GM11168 (cell line): Measurements from ENCODE around the gene RSPH10B.
"Not testable (repeated sequence)": the region's sequence is repeated elsewhere in the genome, so short reads cannot be mapped to it uniquely, and the experiment has no call there.

Source experiments
- in situ Hi-C: fragments of 300-500 bp; cut with MboI; formaldehyde crosslinking; loops from one replicate; pipeline ENCODE4 v1.12.0; 2022; ENCODE audit warnings: low sequenced_read_pairs; ENCODE audit not compliant: unreplicated experiment

RSPH10B gene

GRCh38 chr7:5970347-5970911, at the start of gene RSPH10B:
Gene RSPH10B, minus strand, starts transcription at chr7:5970689. Its CDS starts 3,573 bp downstream, at chr7:5967116.
- in situ Hi-C loops, result not testable (repeated sequence)

- in situ Hi-C loops, result no loop called here
These were observed 46.1 kb upstream of the RSPH10B start for GRCh38 chr7:6016653-6016966.

- in situ Hi-C loops, result no loop called here
These were observed 45.6 kb upstream of the RSPH10B start for GRCh38 chr7:6015917-6016652.

- in situ Hi-C loops, result no loop called here
These were observed 42.0 kb upstream of the RSPH10B start for GRCh38 chr7:6012355-6013104.

GRCh38 chr7:6011541-6011940, 41.1 kb upstream of the RSPH10B start:
- in situ Hi-C loops, result no loop called here

- in situ Hi-C loops, result not testable (repeated sequence)
These were observed 39.9 kb upstream of the RSPH10B start for GRCh38 chr7:6010370-6010769.

GRCh38 chr7:6008668-6009611, 38.5 kb upstream of the RSPH10B start, which contains the start of the genes AIMP2 and PMS2:
Gene AIMP2, plus strand, starts transcription at chr7:6009272. Its CDS starts 92 bp downstream, at chr7:6009364.
Gene PMS2, minus strand, starts transcription at chr7:6009049. Its CDS starts 30 bp downstream, at chr7:6009019.
- in situ Hi-C loops, result loop anchor here (10.0 kb wide), 1 partner anchor 316 kb away; no protein-coding TSS in a partner anchor

- in situ Hi-C loops, result loop anchor here (10.0 kb wide), 1 partner anchor 317 kb away; no protein-coding TSS in a partner anchor
These were observed 37.5 kb upstream of the RSPH10B start for GRCh38 chr7:6007835-6008590.

GRCh38 chr7:6007386-6007785, 36.9 kb upstream of the RSPH10B start:
- in situ Hi-C loops, result loop anchor here (10.0 kb wide), 1 partner anchor 317 kb away; no protein-coding TSS in a partner anchor

- in situ Hi-C loops, result no loop called here
These were observed 26.8 kb upstream of the RSPH10B start for GRCh38 chr7:5997210-5997808.

GRCh38 chr7:5987061-5987460, 16.6 kb upstream of the RSPH10B start:
- in situ Hi-C loops, result not testable (repeated sequence)

GRCh38 chr7:5979680-5980314, 9.3 kb upstream of the RSPH10B start:
- in situ Hi-C loops, result loop anchor here (5.0 kb wide), 1 partner anchor 763 kb away; no protein-coding TSS in a partner anchor

- in situ Hi-C loops, result not testable (repeated sequence)
These were observed 3.1 kb upstream of the RSPH10B start for GRCh38 chr7:5973580-5973979.

- in situ Hi-C loops, result not testable (repeated sequence)
These were observed 6.7 kb downstream of the RSPH10B start for GRCh38 chr7:5963810-5964209.

GRCh38 chr7:5963205-5963604, 7.3 kb downstream of the RSPH10B start:
- in situ Hi-C loops, result not testable (repeated sequence)

GRCh38 chr7:5934945-5935450, 35.5 kb downstream of the RSPH10B start:
- in situ Hi-C loops, result not testable (repeated sequence)

GRCh38 chr7:5931905-5932644, 38.4 kb downstream of the RSPH10B start:
- in situ Hi-C loops, result not testable (repeated sequence)
